IMR-90 (cell line): Measurements from ENCODE around the gene ANAPC7. TPM values are rescaled to one million over a fixed set of nuclear protein-coding genes. Genes with fewer than 3 reads are reported as not detected.
A peak's percentile ranks its signal among the peaks of the same experiment; 100 is the strongest.
"Not testable (repeated sequence)": the region's sequence is repeated elsewhere in the genome, so short reads cannot be mapped to it uniquely, and the experiment has no call there.

Experiments used
- ATAC-seq: fragments of 200-7000 bp; cut with Tn5 transposase; 2 replicates; pipeline ENCODE4 v1.9.1; 2020; ENCODE audit warnings: low read depth, mild to moderate bottlenecking, moderate library complexity
- BruUV-seq: library from RNA; stranded (reverse); fragments of 400-500 nt; replicated peaks from 2 replicates; lab custom pipeline; 2021; lab: Mats Ljungman, UMichigan
- CTCF ChIA-PET: fragments of 300-600 bp; formaldehyde crosslinking; extraction: SDS; loops from one replicate; lab custom pipeline; 2021; ENCODE audit warnings: antibody characterized with exemption; lab: Yijun Ruan, JAX
- POLR2A ChIA-PET: fragments of 300-600 bp; sonication (Branson Sonifier 250); formaldehyde crosslinking; loops from one replicate; lab custom pipeline; 2022; ENCODE audit warnings: antibody characterized with exemption; ENCODE audit not compliant: unreplicated experiment; lab: Charles Lee
- DNase-seq: peaks from one replicate; pipeline ENCODE4 v3.0.0; 2013
- H2AFZ ChIP-seq: replicated peaks from 2 replicates; pipeline ENCODE3; 2013; ENCODE audit warnings: low read length, mild to moderate bottlenecking; ENCODE audit not compliant: poor library complexity
- H2AK5ac ChIP-seq: 2 replicates; pipeline ENCODE4 v1.6.1; 2013; ENCODE audit warnings: low read depth, low read length, inconsistent platforms
- H2AK9ac ChIP-seq: replicated peaks from 2 replicates; pipeline ENCODE3; 2013; ENCODE audit warnings: mild to moderate bottlenecking, low read depth, low read length, moderate library complexity; ENCODE audit not compliant: poor library complexity
- H2BK120ac ChIP-seq: 2 replicates; pipeline ENCODE4 v1.6.1; 2013; ENCODE audit warnings: low read depth, low read length, inconsistent platforms
- H2BK15ac ChIP-seq: 3 replicates; pipeline ENCODE4 v1.6.1; 2013; ENCODE audit warnings: low read depth, low read length, inconsistent platforms
- H2BK20ac ChIP-seq: 2 replicates; pipeline ENCODE4 v1.6.1; 2013; ENCODE audit warnings: low read depth, mild to moderate bottlenecking, inconsistent platforms, low read length, moderate library complexity
- H2BK5ac ChIP-seq: 2 replicates; pipeline ENCODE4 v1.6.1; 2013; ENCODE audit warnings: mild to moderate bottlenecking, low read depth, low read length, inconsistent platforms; ENCODE audit not compliant: poor library complexity, severe bottlenecking
- H3K14ac ChIP-seq: replicated peaks from 2 replicates; pipeline ENCODE4 v1.6.1; 2013; ENCODE audit warnings: low read depth, low read length, inconsistent platforms
- H3K18ac ChIP-seq: 2 replicates; pipeline ENCODE4 v1.6.1; 2013; ENCODE audit warnings: low read depth, low read length, control low read depth
- H3K23ac ChIP-seq: 2 replicates; pipeline ENCODE4 v1.6.1; 2013; ENCODE audit warnings: low read depth, low read length, inconsistent platforms
- H3K27ac ChIP-seq: 2 replicates; pipeline ENCODE4 v1.5.1; 2013; ENCODE audit warnings: mild to moderate bottlenecking, control low read depth, low read length; ENCODE audit not compliant: insufficient read depth
- H3K27me3 ChIP-seq: 2 replicates; pipeline ENCODE4 v1.6.1; 2013; ENCODE audit warnings: low read length; ENCODE audit not compliant: control insufficient read depth, insufficient read depth
- H3K36me3 ChIP-seq: 2 replicates; pipeline ENCODE4 v1.6.1; 2013; ENCODE audit warnings: low read length, mixed read lengths; ENCODE audit not compliant: control insufficient read depth, insufficient read depth
- H3K4ac ChIP-seq: 2 replicates; pipeline ENCODE4 v1.6.1; 2013; ENCODE audit warnings: low read depth, low read length, inconsistent platforms
- H3K4me1 ChIP-seq: 2 replicates; pipeline ENCODE4 v1.6.1; 2013; ENCODE audit warnings: low read length, mixed read lengths; ENCODE audit not compliant: control insufficient read depth, insufficient read depth
- H3K4me2 ChIP-seq: 2 replicates; pipeline ENCODE4 v1.6.1; 2013; ENCODE audit warnings: low read depth, mild to moderate bottlenecking, control low read depth, low read length, moderate library complexity
- H3K4me3 ChIP-seq: 2 replicates; pipeline ENCODE4 v1.5.1; 2013; ENCODE audit warnings: low read depth, mild to moderate bottlenecking, control low read depth, low read length, moderate library complexity; ENCODE audit not compliant: insufficient read depth
- H3K56ac ChIP-seq: 2 replicates; pipeline ENCODE4 v1.6.1; 2013; ENCODE audit warnings: low read length, inconsistent platforms; ENCODE audit not compliant: insufficient read depth; ENCODE audit errors: extremely low read depth
- H3K79me1 ChIP-seq, 2 experiments: 2 replicates each; pipeline ENCODE4 v1.6.1; 2013; ENCODE audit warnings: low read length in 2 of 2, inconsistent platforms in 1 of 2, low read depth in 1 of 2
- H3K9ac ChIP-seq: 2 replicates; pipeline ENCODE4 v1.6.1; 2013; ENCODE audit warnings: low read depth, low read length, control low read depth
- H3K9me1 ChIP-seq: 2 replicates; pipeline ENCODE4 v1.6.1; 2013; ENCODE audit warnings: low read length, inconsistent platforms; ENCODE audit not compliant: insufficient read depth
- H3K9me3 ChIP-seq: 2 replicates; pipeline ENCODE4 v1.6.1; 2013; ENCODE audit warnings: low read length; ENCODE audit not compliant: control insufficient read depth, insufficient read depth
- H4K20me1 ChIP-seq: 2 replicates; pipeline ENCODE4 v1.6.1; 2013; ENCODE audit warnings: low read length, inconsistent platforms; ENCODE audit not compliant: insufficient read depth
- H4K5ac ChIP-seq: 2 replicates; pipeline ENCODE4 v1.6.1; 2013; ENCODE audit warnings: mild to moderate bottlenecking, low read depth, low read length, control low read depth
- H4K8ac ChIP-seq, 2 experiments: 2 replicates each; pipeline ENCODE4 v1.6.1; 2013; ENCODE audit warnings: low read depth in 2 of 2, low read length in 2 of 2, control low read depth in 1 of 2, inconsistent platforms in 1 of 2
- H4K91ac ChIP-seq: 2 replicates; pipeline ENCODE4 v1.6.1; 2013; ENCODE audit warnings: low read depth, low read length, inconsistent platforms; ENCODE audit not compliant: insufficient read depth
- CEBPB ChIP-seq: IDR thresholded peaks from 2 replicates; pipeline ENCODE4 v1.6.1; 2012; ENCODE audit warnings: low read depth, low read length, improper control_type of control experiment
- ELK1 ChIP-seq: fragments of 150-350 bp; IDR thresholded peaks from 2 replicates; pipeline ENCODE4 v1.6.1; 2016; ENCODE audit warnings: low read depth, mild to moderate bottlenecking, low read length, moderate library complexity, borderline replicate concordance
- FOS ChIP-seq: fragments of 150-350 bp; IDR thresholded peaks from 2 replicates; pipeline ENCODE4 v1.6.1; 2016; ENCODE audit warnings: low read depth, low read length
- MAFK ChIP-seq: IDR thresholded peaks from 2 replicates; pipeline ENCODE4 v1.6.1; 2012; ENCODE audit warnings: low read depth, low read length, improper control_type of control experiment
- RFX5 ChIP-seq: IDR thresholded peaks from 2 replicates; pipeline ENCODE4 v1.8.0; 2012; ENCODE audit warnings: low read depth, mild to moderate bottlenecking, low read length, moderate library complexity
- SMC3 ChIP-seq: fragments of 150-350 bp; IDR thresholded peaks from 2 replicates; pipeline ENCODE4 v1.6.1; 2016; ENCODE audit warnings: low read depth, mild to moderate bottlenecking, antibody characterized with exemption, low read length, moderate library complexity
- WGBS, 2 experiments: methylation state at CpG; one replicate each; pipeline versions ENCODE4 v1.1.5 to v1.1.7; 2013; ENCODE audit warnings: missing lambda C conversion rate in 2 of 2; ENCODE audit not compliant: insufficient read length in 1 of 2; ENCODE audit errors: extremely low coverage in 2 of 2; 5-methylcytosine and 5-hydroxymethylcytosine counted together
- dilution Hi-C: fragments of 300-500 bp; cut with HindIII; formaldehyde crosslinking; loops from one replicate; pipeline ENCODE4 v1.14.3; 2018; ENCODE audit warnings: low sequenced_read_pairs; ENCODE audit not compliant: unreplicated experiment
- in situ Hi-C: fragments of 300-500 bp; cut with MboI; formaldehyde crosslinking; loops from 3 replicates; pipeline ENCODE4 v1.14.3; 2019; ENCODE audit warnings: low sequenced_read_pairs, inconsistent platforms, mixed read lengths
- intact Hi-C: fragments of 100-400 bp; cut with micrococcal nuclease; formaldehyde crosslinking; loops from 2 replicates; pipeline ENCODE4 v1.10.0; 2022
- polyA plus RNA-seq, 3 experiments: library from polyadenylated mRNA; depleted of rRNA; stranded (reverse); fragments of >200 nt; gene quantifications; 2 replicates each; pipeline ENCODE4 v1.2.3, GENCODE V29; 2012; ENCODE audit warnings: low replicate concordance in 1 of 3
- total RNA-seq: library from RNA; depleted of rRNA; stranded (reverse); fragments of >200 nt; gene quantifications from 2 replicates; pipeline ENCODE4 v1.2.3, GENCODE V29; 2012

Gene ANAPC7
- total and polyA plus RNA-seq, 2 of the 4 experiments (the other 2 are of a cell fraction): 46.4 to 57.9 TPM

GRCh38 chr12:110340706-110341105 lies 62.8 kb downstream of the ANAPC7 start:
- intact Hi-C loops (no loop called here), in situ Hi-C loops (no loop called here), dilution Hi-C loops (no loop called here)
- Histone ChIP-seq H3K4me2 (no peak overlapping the region), H3K9me1 (peaks cover 18% of the 10 kb centered on the region; the same call in 1 of the 2 replicates), H3K4ac (peak overlapping the region; percentile 59), H3K4me1 (no peaks in the 10 kb centered on the region), H2BK20ac (no peak overlapping the region), H3K9me3 (no peaks in the 10 kb centered on the region), H3K79me1 (peaks cover 59 to 76% of the 10 kb centered on the region in 2 experiments), H3K14ac (0 out of 2 replicates have a peak overlapping the region, but pooled peaks have one; percentile 15), H2BK120ac (no peak overlapping the region), H3K36me3 (peaks cover 82% of the 10 kb centered on the region), H3K18ac (no peak overlapping the region), H2BK5ac (peak overlapping the region; percentile 83), H3K27me3 (no peaks in the 10 kb centered on the region), H2AK5ac (peak overlapping the region; percentile 52; the same call in 1 of the 2 replicates), H3K9ac (no peak overlapping the region), H3K27ac (no peak overlapping the region), H4K5ac (no peak overlapping the region), H2AFZ (no peak overlapping the region), H2AK9ac (peak overlapping the region; percentile 73), H2BK15ac (no peak overlapping the region), H3K23ac (no peak overlapping the region), H3K4me3 (no peak overlapping the region), H4K8ac (peak overlapping the region in 1 of 2 experiments; percentile 46; a peak in 2 of 4 replicates), H4K91ac (peak overlapping the region; percentile 27; the same call in 1 of the 2 replicates), H4K20me1 (peaks cover 45% of the 10 kb centered on the region), H3K56ac (no peak overlapping the region)
- no TSS peak for BruUV-seq
- DNase-seq (no peak), ATAC-seq (no peak)
- POLR2A ChIA-PET: no interaction called here
- TF ChIP-seq RFX5 (no peak), CEBPB (no peak), SMC3 (no peak), MAFK (no peak), ELK1 (no peak), FOS (no peak)
- CTCF ChIA-PET: no interaction called here
- 92% methylated on average over 5 of the region's 18 CpGs; no CpG with 5 or more reads in 1 of the 2 experiments for WGBS, 2 experiments

- CTCF ChIA-PET: not testable (repeated sequence)
Observed at GRCh38 chr12:110340261-110340660, 63.2 kb downstream of the ANAPC7 start.

More at GRCh38 chr12:110340261-110340660, 63.2 kb downstream of the ANAPC7 start:
- H2BK20ac ChIP-seq, H3K4me1 ChIP-seq, POLR2A ChIA-PET, ATAC-seq, dilution Hi-C loops, H3K18ac ChIP-seq, H2AK9ac ChIP-seq, H2AFZ ChIP-seq, intact Hi-C loops, in situ Hi-C loops, H4K5ac ChIP-seq, BruUV-seq, H3K27me3 ChIP-seq, H3K4me2 ChIP-seq, H3K9ac ChIP-seq, H3K27ac ChIP-seq, H3K9me3 ChIP-seq, DNase-seq, H2BK15ac ChIP-seq, H3K4me3 ChIP-seq, H3K56ac ChIP-seq, H2BK120ac ChIP-seq, H3K23ac ChIP-seq: not testable (repeated sequence)
- Histone ChIP-seq H4K91ac (peak overlapping the region; percentile 27; the same call in 1 of the 2 replicates), H3K36me3 (peaks cover 82% of the 10 kb centered on the region), H4K20me1 (peaks cover 49% of the 10 kb centered on the region), H3K14ac (0 out of 2 replicates have a peak overlapping the region, but pooled peaks have one; percentile 15), H2AK5ac (peak overlapping the region; percentile 52; the same call in 1 of the 2 replicates), H3K79me1 (peaks cover 60 to 76% of the 10 kb centered on the region in 2 experiments), H3K9me1 (peaks cover 21% of the 10 kb centered on the region; the same call in 1 of the 2 replicates), H2BK5ac (peak overlapping the region; percentile 83), H4K8ac (0 out of 4 replicates have a peak overlapping the region, but pooled peaks of 1 of the 2 experiments have one; percentile 46), H3K4ac (peak overlapping the region; percentile 59)
- WGBS, 2 experiments: no CpG with 5 or more reads among the region's 8 CpGs
